H1 (cell line): ENCODE results near the gene RBP5. TPM values are rescaled to one million over a fixed set of nuclear protein-coding genes. Genes with fewer than 3 reads are reported as not detected.

Source experiments
- BRCA1 ChIP-seq: IDR thresholded peaks from 2 replicates; pipeline ENCODE4 v1.6.1; 2012; ENCODE audit warnings: low read depth, low read length, improper control_type of control experiment
- CTCF ChIP-seq, 3 experiments: IDR thresholded peaks; 1 replicate in 2 of 3; 2 replicates in 1 of 3; pipeline versions ENCODE4 v1.5.1 to v1.6.1; 2011; ENCODE audit warnings: low read length in 3 of 3, mild to moderate bottlenecking in 3 of 3, inconsistent platforms in 2 of 3, low read depth in 1 of 3, moderate library complexity in 1 of 3; ENCODE audit not compliant: insufficient read depth in 1 of 3; ENCODE audit errors: control extremely low read depth in 1 of 3
- polyA plus RNA-seq, 7 experiments: library from polyadenylated mRNA; depleted of rRNA in 3 of 7; stranded (reverse) in 5 of 7; unstranded in 2 of 7; fragments of >200 nt in 5 of 7; fragments of 200-250 nt in 2 of 7; gene quantifications; 1 replicate in 5 of 7; 2 replicates in 1 of 7; 4 replicates in 1 of 7; pipeline versions ENCODE4 v1.2.1 to v1.2.3, GENCODE V29; 2011 to 2013; ENCODE audit warnings: missing spikeins in 2 of 7, mixed read lengths in 2 of 7
- total RNA-seq: library from RNA; stranded (reverse); fragmentation: NEBNext Ultra II Directional; extraction: Animal tissue kit (Norgen Biotek cat#: 25700); gene quantifications from 2 replicates; pipeline ENCODE4 v1.2.1, GENCODE V29; 2021

The RBP5 gene
- total and polyA plus RNA-seq, 2 of the 8 experiments (the other 6 are each of a cell fraction or from before 2014, with no cell fraction given) = 1.2 to 1.9 TPM

- TF ChIP-seq BRCA1 = no peak
- TF ChIP-seq CTCF (IDR thresholded peaks at IDR 0.05; ENCODE audit: control extremely low read depth in 1 of 3, insufficient read depth in 1 of 3, low read depth in 1 of 3, low read length in 3 of 3) = peak in 1 of 3 experiments; percentile 15; a peak in 1 of 4 replicates
These were observed 2.2 kb upstream of the RBP5 start (continued) for GRCh38 chr12:7130701-7131501.
